IMR-90 (cell line): ENCODE results near the gene MEGF9. TPM values are rescaled to one million over a fixed set of nuclear protein-coding genes. Genes with fewer than 3 reads are reported as not detected.

Source experiments
- ATAC-seq: fragments of 200-7000 bp; cut with Tn5 transposase; 2 replicates; pipeline ENCODE4 v1.9.1; 2020; ENCODE audit warnings: low read depth, mild to moderate bottlenecking, moderate library complexity
- BruUV-seq: library from RNA; stranded (reverse); fragments of 400-500 nt; replicated peaks from 2 replicates; lab custom pipeline; 2021; lab: Mats Ljungman, UMichigan
- CTCF ChIA-PET: fragments of 300-600 bp; formaldehyde crosslinking; extraction: SDS; loops from one replicate; lab custom pipeline; 2021; ENCODE audit warnings: antibody characterized with exemption; lab: Yijun Ruan, JAX
- POLR2A ChIA-PET: fragments of 300-600 bp; sonication (Branson Sonifier 250); formaldehyde crosslinking; loops from one replicate; lab custom pipeline; 2022; ENCODE audit warnings: antibody characterized with exemption; ENCODE audit not compliant: unreplicated experiment; lab: Charles Lee
- DNase-seq: peaks from one replicate; pipeline ENCODE4 v3.0.0; 2013
- H2AFZ ChIP-seq: replicated peaks from 2 replicates; pipeline ENCODE3; 2013; ENCODE audit warnings: low read length, mild to moderate bottlenecking; ENCODE audit not compliant: poor library complexity
- H2AK5ac ChIP-seq: 2 replicates; pipeline ENCODE4 v1.6.1; 2013; ENCODE audit warnings: low read depth, low read length, inconsistent platforms
- H2AK9ac ChIP-seq: replicated peaks from 2 replicates; pipeline ENCODE3; 2013; ENCODE audit warnings: mild to moderate bottlenecking, low read depth, low read length, moderate library complexity; ENCODE audit not compliant: poor library complexity
- H2BK120ac ChIP-seq: 2 replicates; pipeline ENCODE4 v1.6.1; 2013; ENCODE audit warnings: low read depth, low read length, inconsistent platforms
- H2BK15ac ChIP-seq: 3 replicates; pipeline ENCODE4 v1.6.1; 2013; ENCODE audit warnings: low read depth, low read length, inconsistent platforms
- H2BK20ac ChIP-seq: 2 replicates; pipeline ENCODE4 v1.6.1; 2013; ENCODE audit warnings: low read depth, mild to moderate bottlenecking, inconsistent platforms, low read length, moderate library complexity
- H2BK5ac ChIP-seq: 2 replicates; pipeline ENCODE4 v1.6.1; 2013; ENCODE audit warnings: mild to moderate bottlenecking, low read depth, low read length, inconsistent platforms; ENCODE audit not compliant: poor library complexity, severe bottlenecking
- H3K14ac ChIP-seq: replicated peaks from 2 replicates; pipeline ENCODE4 v1.6.1; 2013; ENCODE audit warnings: low read depth, low read length, inconsistent platforms
- H3K18ac ChIP-seq: 2 replicates; pipeline ENCODE4 v1.6.1; 2013; ENCODE audit warnings: low read depth, low read length, control low read depth
- H3K23ac ChIP-seq: 2 replicates; pipeline ENCODE4 v1.6.1; 2013; ENCODE audit warnings: low read depth, low read length, inconsistent platforms
- H3K27ac ChIP-seq: 2 replicates; pipeline ENCODE4 v1.5.1; 2013; ENCODE audit warnings: mild to moderate bottlenecking, control low read depth, low read length; ENCODE audit not compliant: insufficient read depth
- H3K27me3 ChIP-seq: 2 replicates; pipeline ENCODE4 v1.6.1; 2013; ENCODE audit warnings: low read length; ENCODE audit not compliant: control insufficient read depth, insufficient read depth
- H3K36me3 ChIP-seq: 2 replicates; pipeline ENCODE4 v1.6.1; 2013; ENCODE audit warnings: low read length, mixed read lengths; ENCODE audit not compliant: control insufficient read depth, insufficient read depth
- H3K4ac ChIP-seq: 2 replicates; pipeline ENCODE4 v1.6.1; 2013; ENCODE audit warnings: low read depth, low read length, inconsistent platforms
- H3K4me1 ChIP-seq: 2 replicates; pipeline ENCODE4 v1.6.1; 2013; ENCODE audit warnings: low read length, mixed read lengths; ENCODE audit not compliant: control insufficient read depth, insufficient read depth
- H3K4me2 ChIP-seq: 2 replicates; pipeline ENCODE4 v1.6.1; 2013; ENCODE audit warnings: low read depth, mild to moderate bottlenecking, control low read depth, low read length, moderate library complexity
- H3K4me3 ChIP-seq: 2 replicates; pipeline ENCODE4 v1.5.1; 2013; ENCODE audit warnings: low read depth, mild to moderate bottlenecking, control low read depth, low read length, moderate library complexity; ENCODE audit not compliant: insufficient read depth
- H3K56ac ChIP-seq: 2 replicates; pipeline ENCODE4 v1.6.1; 2013; ENCODE audit warnings: low read length, inconsistent platforms; ENCODE audit not compliant: insufficient read depth; ENCODE audit errors: extremely low read depth
- H3K79me1 ChIP-seq, 2 experiments: 2 replicates each; pipeline ENCODE4 v1.6.1; 2013; ENCODE audit warnings: low read length in 2 of 2, inconsistent platforms in 1 of 2, low read depth in 1 of 2
- H3K9ac ChIP-seq: 2 replicates; pipeline ENCODE4 v1.6.1; 2013; ENCODE audit warnings: low read depth, low read length, control low read depth
- H3K9me1 ChIP-seq: 2 replicates; pipeline ENCODE4 v1.6.1; 2013; ENCODE audit warnings: low read length, inconsistent platforms; ENCODE audit not compliant: insufficient read depth
- H3K9me3 ChIP-seq: 2 replicates; pipeline ENCODE4 v1.6.1; 2013; ENCODE audit warnings: low read length; ENCODE audit not compliant: control insufficient read depth, insufficient read depth
- H4K20me1 ChIP-seq: 2 replicates; pipeline ENCODE4 v1.6.1; 2013; ENCODE audit warnings: low read length, inconsistent platforms; ENCODE audit not compliant: insufficient read depth
- H4K5ac ChIP-seq: 2 replicates; pipeline ENCODE4 v1.6.1; 2013; ENCODE audit warnings: mild to moderate bottlenecking, low read depth, low read length, control low read depth
- H4K8ac ChIP-seq, 2 experiments: 2 replicates each; pipeline ENCODE4 v1.6.1; 2013; ENCODE audit warnings: low read depth in 2 of 2, low read length in 2 of 2, control low read depth in 1 of 2, inconsistent platforms in 1 of 2
- H4K91ac ChIP-seq: 2 replicates; pipeline ENCODE4 v1.6.1; 2013; ENCODE audit warnings: low read depth, low read length, inconsistent platforms; ENCODE audit not compliant: insufficient read depth
- BHLHE40 ChIP-seq: fragments of 150-350 bp; IDR thresholded peaks from 2 replicates; pipeline ENCODE4 v1.6.1; 2016; ENCODE audit warnings: mild to moderate bottlenecking, low read depth, low read length
- CHD1 ChIP-seq: IDR thresholded peaks from 2 replicates; pipeline ENCODE4 v1.6.1; 2012; ENCODE audit warnings: low read depth, low read length, improper control_type of control experiment
- CTCF ChIP-seq: conservative IDR thresholded peaks from 2 replicates; pipeline ENCODE4 v1.5.1; 2012; ENCODE audit warnings: mild to moderate bottlenecking, low read depth, low read length, improper control_type of control experiment
- FOS ChIP-seq: fragments of 150-350 bp; IDR thresholded peaks from 2 replicates; pipeline ENCODE4 v1.6.1; 2016; ENCODE audit warnings: low read depth, low read length
- MAFK ChIP-seq: IDR thresholded peaks from 2 replicates; pipeline ENCODE4 v1.6.1; 2012; ENCODE audit warnings: low read depth, low read length, improper control_type of control experiment
- MAZ ChIP-seq: IDR thresholded peaks from 2 replicates; pipeline ENCODE4 v1.6.1; 2012; ENCODE audit warnings: low read depth, mild to moderate bottlenecking, low read length, improper control_type of control experiment, moderate library complexity, borderline replicate concordance
- NFE2L2 ChIP-seq: fragments of 150-350 bp; IDR thresholded peaks from 2 replicates; pipeline ENCODE4 v1.6.1; 2016; ENCODE audit warnings: low read depth, mild to moderate bottlenecking, low read length
- RAD21 ChIP-seq: IDR thresholded peaks from 2 replicates; pipeline ENCODE4 v1.6.1; 2012; ENCODE audit warnings: low read length, improper control_type of control experiment
- RCOR1 ChIP-seq: IDR thresholded peaks from 2 replicates; pipeline ENCODE4 v1.6.1; 2012; ENCODE audit warnings: mild to moderate bottlenecking, low read length, improper control_type of control experiment; ENCODE audit not compliant: insufficient replicate concordance
- RFX5 ChIP-seq: IDR thresholded peaks from 2 replicates; pipeline ENCODE4 v1.8.0; 2012; ENCODE audit warnings: low read depth, mild to moderate bottlenecking, low read length, moderate library complexity
- USF2 ChIP-seq: fragments of 150-350 bp; IDR thresholded peaks from 2 replicates; pipeline ENCODE4 v1.6.1; 2017; ENCODE audit warnings: mild to moderate bottlenecking, antibody characterized with exemption, low read length, low read depth
- WGBS, 2 experiments: methylation state at CpG; one replicate each; pipeline versions ENCODE4 v1.1.5 to v1.1.7; 2013; ENCODE audit warnings: missing lambda C conversion rate in 2 of 2; ENCODE audit not compliant: insufficient read length in 1 of 2; ENCODE audit errors: extremely low coverage in 2 of 2; 5-methylcytosine and 5-hydroxymethylcytosine counted together
- dilution Hi-C: fragments of 300-500 bp; cut with HindIII; formaldehyde crosslinking; loops from one replicate; pipeline ENCODE4 v1.14.3; 2018; ENCODE audit warnings: low sequenced_read_pairs; ENCODE audit not compliant: unreplicated experiment
- in situ Hi-C: fragments of 300-500 bp; cut with MboI; formaldehyde crosslinking; loops from 3 replicates; pipeline ENCODE4 v1.14.3; 2019; ENCODE audit warnings: low sequenced_read_pairs, inconsistent platforms, mixed read lengths
- intact Hi-C: fragments of 100-400 bp; cut with micrococcal nuclease; formaldehyde crosslinking; loops from 2 replicates; pipeline ENCODE4 v1.10.0; 2022
- polyA plus RNA-seq, 3 experiments: library from polyadenylated mRNA; depleted of rRNA; stranded (reverse); fragments of >200 nt; gene quantifications; 2 replicates each; pipeline ENCODE4 v1.2.3, GENCODE V29; 2012; ENCODE audit warnings: low replicate concordance in 1 of 3
- total RNA-seq: library from RNA; depleted of rRNA; stranded (reverse); fragments of >200 nt; gene quantifications from 2 replicates; pipeline ENCODE4 v1.2.3, GENCODE V29; 2012
- TF ChIP-seq, protein P1 (sequence below): fragments of 150-350 bp; IDR thresholded peaks from 2 replicates; pipeline ENCODE4 v1.6.1; 2016; ENCODE audit warnings: low read depth, mild to moderate bottlenecking, low read length, moderate library complexity, borderline replicate concordance

Gene MEGF9
- total and polyA plus RNA-seq, 2 of the 4 experiments (the other 2 are of a cell fraction): 3.4 TPM

DNA sequence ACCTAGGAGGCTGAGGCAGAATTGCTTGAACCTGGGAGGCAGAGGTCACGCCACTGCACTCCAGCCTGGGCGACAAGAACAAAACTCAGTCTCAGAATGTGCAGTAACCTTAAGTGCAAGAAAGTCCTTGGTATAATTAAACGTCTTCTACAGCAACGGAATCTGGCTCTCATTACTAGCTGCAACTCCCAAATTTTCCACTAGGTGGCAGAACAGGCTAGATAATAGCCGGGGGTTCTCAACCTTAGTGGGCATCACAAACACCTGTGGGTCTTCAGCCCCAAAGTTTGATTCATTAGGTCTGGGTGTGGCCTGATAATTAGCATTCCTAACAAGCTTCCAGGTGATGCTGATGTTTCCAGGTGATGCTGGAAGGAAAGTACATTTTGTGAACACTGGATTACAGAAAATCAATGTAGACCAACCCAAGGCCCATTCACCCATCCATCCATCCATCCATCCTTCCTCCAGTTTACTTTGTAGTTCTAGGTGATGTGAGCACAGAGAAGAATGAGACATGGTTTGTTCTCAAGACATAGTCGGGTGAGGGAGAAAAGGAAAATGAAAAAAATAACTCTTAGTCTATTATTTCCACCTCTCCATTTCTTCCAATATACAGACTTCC is 41.7 kb upstream of the MEGF9 start (continued):
- no peak for TF ChIP-seq RFX5

GRCh38 chr9:120755044-120755443 is 40.8 kb upstream of the MEGF9 start:
- Histone ChIP-seq H2BK15ac (no peak overlapping the region), H2AK5ac (no peak overlapping the region), H3K56ac (no peak overlapping the region), H3K23ac (no peak overlapping the region), H3K14ac (no peak overlapping the region), H2AFZ (no peak overlapping the region), H3K36me3 (peaks cover 5% of the 10 kb centered on the region), H3K9me1 (0 out of 2 replicates have a peak, but pooled peaks cover 2% of the 10 kb centered on the region), H4K5ac (no peak overlapping the region), H3K9ac (no peak overlapping the region), H2BK5ac (no peak overlapping the region), H3K9me3 (no peaks in the 10 kb centered on the region), H3K4me3 (no peak overlapping the region), H3K27ac (no peak overlapping the region), H3K4ac (no peak overlapping the region), H4K8ac (no peak overlapping the region), H3K4me1 (peaks cover 4% of the 10 kb centered on the region; the same call in 1 of the 2 replicates), H3K4me2 (no peak overlapping the region), H4K91ac (no peak overlapping the region), H4K20me1 (no peaks in the 10 kb centered on the region), H2AK9ac (no peak overlapping the region), H2BK120ac (no peak overlapping the region), H3K79me1 (peaks cover 0 to 8% of the 10 kb centered on the region in 2 experiments; a peak in 1 of 4 replicates), H3K27me3 (no peaks in the 10 kb centered on the region), H3K18ac (no peak overlapping the region), H2BK20ac (no peak overlapping the region)
- intact Hi-C loops: loop anchor here (1.0 to 5.0 kb wide), 4 partner anchors 136 to 442 kb away; partner anchors contain the start of gene CNTRL
- WGBS, 2 experiments: no CpG with 5 or more reads among the region's 2 CpGs
- ChIA-PET CTCF (interaction anchor here (1.0 to 1.8 kb wide), 5 partner anchors 12 to 307 kb away, joined by 3 to 7 read pairs (median 6); no protein-coding TSS in a partner anchor), POLR2A (no interaction called here)
- in situ Hi-C loops: loop anchor here (10.0 to 25.0 kb wide), 2 partner anchors 310 to 632 kb away; no protein-coding TSS in a partner anchor
- no TSS peak for BruUV-seq
- DNase-seq: no peak
- ATAC-seq: no peak
- dilution Hi-C loops: no loop called here
- TF ChIP-seq, protein P1, sequence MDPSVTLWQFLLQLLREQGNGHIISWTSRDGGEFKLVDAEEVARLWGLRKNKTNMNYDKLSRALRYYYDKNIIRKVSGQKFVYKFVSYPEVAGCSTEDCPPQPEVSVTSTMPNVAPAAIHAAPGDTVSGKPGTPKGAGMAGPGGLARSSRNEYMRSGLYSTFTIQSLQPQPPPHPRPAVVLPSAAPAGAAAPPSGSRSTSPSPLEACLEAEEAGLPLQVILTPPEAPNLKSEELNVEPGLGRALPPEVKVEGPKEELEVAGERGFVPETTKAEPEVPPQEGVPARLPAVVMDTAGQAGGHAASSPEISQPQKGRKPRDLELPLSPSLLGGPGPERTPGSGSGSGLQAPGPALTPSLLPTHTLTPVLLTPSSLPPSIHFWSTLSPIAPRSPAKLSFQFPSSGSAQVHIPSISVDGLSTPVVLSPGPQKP: no peak
- TF ChIP-seq MAZ (no peak), RAD21 (no peak), USF2 (no peak), FOS (no peak), CTCF (no peak), NFE2L2 (no peak), BHLHE40 (no peak), MAFK (no peak), CHD1 (no peak), RCOR1 (no peak)
